DMS53 treated with DMSO at 0.1 percent for 48 hours (cell line): ENCODE results near the gene PLEKHG3.

Experiments used
- DNase-seq: peaks from one replicate; lab custom pipeline; 2025; ENCODE audit not compliant: unreplicated experiment; lab: John Stamatoyannopoulos, UW

PLEKHG3 gene

GRCh38 chr14:64706119-64706592 lies 1.9 kb downstream of the PLEKHG3 start:
- DNase-seq: no peak

- no peak for DNase-seq
Measured at GRCh38 chr14:64706593-64707193, 2.5 kb downstream of the PLEKHG3 start.

DNA sequence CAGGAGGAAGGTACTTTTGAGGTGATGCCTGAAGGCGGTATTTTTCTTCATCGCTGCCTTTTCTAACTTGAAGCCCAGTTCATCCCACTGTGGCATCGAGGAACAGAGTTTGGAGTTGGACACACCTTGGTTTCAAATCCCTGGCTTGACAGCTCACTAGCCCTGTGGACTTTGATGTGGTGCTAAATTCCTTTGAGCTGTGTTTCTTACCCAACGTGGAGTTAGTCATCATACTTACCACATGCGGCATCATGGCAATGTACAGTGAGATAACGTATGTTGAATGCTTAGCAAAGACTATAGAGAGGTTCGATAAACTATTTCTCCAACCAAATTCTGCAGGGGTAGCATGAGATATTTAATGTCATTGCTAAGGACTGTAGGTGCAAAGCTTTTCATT lies 3.4 kb downstream of the PLEKHG3 start:
- DNase-seq: no peak

DNA sequence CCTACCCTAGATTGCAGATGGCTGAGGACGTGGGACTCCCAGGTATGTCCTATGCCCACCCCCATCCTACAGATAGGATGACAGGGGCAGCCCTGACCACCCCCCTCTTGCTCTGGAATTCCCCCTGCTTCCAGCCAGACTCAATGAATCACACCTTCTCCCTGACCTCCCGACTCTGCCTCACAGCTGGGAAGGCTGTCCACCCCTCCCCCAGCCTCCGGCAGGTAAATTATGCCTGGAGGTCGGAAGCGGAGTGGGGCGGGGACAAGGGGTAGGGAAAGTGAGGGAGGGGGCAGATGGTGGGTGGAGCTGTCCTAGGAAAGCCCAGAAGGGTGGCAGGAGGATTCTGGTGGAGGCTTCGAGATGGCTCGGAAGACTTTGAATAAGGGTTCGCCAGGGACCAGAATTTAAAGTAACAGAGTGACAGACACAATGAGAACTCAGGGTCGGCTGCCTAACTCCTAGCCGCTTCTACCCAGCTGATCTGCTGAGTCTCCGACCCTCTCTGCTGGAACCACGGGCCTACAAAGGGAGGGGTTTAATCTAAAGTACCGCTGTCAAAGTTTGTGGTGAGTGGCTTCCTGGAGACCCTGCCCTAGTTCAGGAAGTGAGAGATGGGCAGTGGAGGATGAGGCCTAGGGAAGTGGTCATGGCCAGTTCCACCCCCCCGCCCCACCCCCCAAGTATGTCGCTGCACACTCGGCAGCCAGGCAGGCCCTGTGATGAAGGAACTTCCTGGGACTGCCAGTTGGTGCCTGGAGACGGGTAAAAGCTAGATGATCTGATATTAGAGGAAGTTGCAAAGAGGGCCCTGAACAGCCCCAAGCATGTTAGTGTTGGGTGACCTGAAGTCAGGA lies 4.2 kb downstream of the PLEKHG3 start:
- no peak for DNase-seq

- no peak for DNase-seq
Measured at GRCh38 chr14:64709126-64709525, 4.9 kb downstream of the PLEKHG3 start.

DNA sequence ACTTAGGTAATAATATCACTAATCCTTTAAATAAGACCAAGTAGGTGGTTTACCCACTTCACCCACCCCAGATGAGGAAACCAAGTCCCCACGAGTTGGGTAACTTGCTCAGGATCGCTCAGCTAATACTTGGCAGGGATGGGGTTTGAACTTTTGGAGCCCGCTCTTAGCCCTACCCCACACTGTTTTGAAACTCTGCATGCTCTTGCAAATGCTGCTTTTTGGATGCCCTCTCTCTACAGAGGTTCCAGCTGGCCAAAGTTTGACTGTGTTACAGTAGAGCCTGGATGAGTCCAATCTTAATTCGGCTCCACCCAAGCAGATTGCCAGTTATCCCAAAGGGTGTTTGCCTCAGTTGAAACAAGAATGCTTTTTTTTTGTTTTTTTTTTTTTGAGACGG lies 6.8 kb downstream of the PLEKHG3 start:
- DNase-seq: no peak

DNA sequence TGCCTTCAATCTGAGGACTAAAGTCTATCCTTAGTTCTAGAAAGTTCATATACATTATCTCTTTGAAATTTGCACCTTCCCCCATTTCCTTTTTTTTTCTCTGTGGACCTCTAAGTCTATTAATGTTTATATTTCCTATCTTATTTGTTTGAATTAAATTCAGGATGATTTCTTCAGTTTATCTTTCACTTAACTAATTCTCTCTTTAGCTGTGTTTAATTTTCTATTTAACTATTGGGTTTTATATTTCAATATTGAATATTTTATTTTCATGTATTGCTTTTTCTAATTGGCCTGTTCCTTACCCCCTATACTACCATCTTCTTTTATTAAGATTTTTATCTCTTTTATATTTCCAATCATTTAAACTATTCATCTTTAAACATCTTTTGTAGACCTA lies 9.5 kb downstream of the PLEKHG3 start:
- no peak for DNase-seq

DNA sequence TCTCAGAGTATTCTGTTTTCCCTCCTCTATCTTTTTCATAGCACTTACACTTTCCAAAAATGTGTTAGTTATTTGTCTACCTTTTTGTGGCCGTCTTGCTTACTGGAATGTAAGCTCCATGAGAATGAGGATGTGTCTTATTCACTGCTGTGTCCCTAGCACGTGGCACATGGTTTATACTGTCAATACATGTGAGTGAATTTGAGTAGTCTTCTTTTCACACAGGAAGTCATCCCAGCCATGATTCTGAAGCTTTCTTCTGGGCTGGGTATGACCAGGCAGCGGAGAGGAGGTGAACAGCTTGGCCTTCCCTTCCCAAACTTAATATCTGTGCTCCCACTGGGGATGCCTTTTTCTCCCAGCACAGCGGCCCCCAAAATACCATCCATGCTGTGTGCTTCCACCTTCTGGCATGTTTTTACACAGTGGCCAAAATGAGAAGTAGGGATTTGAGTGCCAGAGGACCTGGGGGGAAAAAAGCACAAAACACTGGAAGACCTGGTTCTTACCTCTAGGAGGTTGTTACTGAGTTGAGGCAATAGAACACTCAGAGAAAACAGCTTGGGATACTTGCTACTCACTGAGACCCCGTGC lies 10.3 kb downstream of the PLEKHG3 start:
- no peak for DNase-seq

DNA sequence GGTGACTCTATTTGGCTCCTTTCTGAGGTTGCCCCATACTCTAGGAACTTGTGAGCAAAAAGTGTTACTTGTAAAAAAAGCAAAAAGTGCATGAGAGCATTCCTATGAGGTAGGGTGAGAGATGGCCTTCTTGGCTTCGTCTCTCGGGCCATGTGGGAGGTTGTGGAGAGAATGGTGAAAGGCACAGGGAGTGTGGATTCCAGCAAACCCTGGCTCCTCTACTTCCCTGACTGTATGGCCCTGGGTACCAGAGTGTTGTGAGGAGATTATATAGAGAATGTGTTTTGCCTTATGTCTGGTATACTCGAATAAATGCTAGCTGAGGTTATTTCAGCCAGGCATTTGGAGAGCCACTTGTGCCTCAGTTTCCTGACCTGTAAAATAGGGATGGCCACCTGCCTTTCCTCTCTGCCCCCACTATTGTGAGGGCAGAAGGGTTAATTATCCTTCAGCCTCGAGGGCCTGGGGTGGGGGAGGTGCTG lies 11.0 kb downstream of the PLEKHG3 start:
- no peak for DNase-seq

DNA sequence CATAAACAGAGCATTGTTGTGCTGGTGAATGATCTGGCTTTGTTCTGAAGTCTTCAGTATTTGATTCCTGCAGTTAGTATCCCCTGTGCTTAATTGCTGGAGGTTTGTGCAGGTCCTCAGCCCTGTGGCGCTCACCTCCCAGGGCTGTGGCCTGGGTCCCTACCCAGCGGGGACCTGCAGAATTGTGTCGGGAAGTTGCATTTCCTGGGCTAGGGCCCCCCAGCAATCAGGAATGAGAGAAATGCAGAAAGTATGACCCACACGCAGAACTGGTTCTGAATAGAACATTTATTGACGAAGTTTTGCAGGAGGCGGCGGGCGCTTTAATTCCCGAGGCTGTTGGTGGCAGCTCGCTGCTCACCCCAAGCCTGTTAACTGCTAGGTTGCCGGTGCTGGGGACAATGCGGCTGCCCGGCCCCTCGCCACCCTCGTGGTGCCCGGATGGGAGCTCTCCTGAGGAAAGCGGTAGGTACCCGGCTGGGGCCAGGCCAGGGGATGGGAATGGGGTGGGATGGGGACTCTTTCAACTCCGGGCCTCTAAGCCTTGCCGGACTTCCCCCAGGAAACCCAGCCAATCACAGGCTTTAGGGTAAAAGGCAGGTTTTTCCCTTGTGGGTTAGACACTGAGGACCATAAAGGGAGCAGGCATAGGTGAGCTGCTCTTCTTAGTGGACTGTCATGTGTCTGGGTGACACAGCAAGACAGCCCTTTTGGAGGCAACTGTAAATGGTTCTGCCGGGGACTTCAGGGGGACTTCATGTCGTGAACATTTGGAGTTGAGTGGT lies 11.6 kb downstream of the PLEKHG3 start:
- DNase-seq: no peak

DNA sequence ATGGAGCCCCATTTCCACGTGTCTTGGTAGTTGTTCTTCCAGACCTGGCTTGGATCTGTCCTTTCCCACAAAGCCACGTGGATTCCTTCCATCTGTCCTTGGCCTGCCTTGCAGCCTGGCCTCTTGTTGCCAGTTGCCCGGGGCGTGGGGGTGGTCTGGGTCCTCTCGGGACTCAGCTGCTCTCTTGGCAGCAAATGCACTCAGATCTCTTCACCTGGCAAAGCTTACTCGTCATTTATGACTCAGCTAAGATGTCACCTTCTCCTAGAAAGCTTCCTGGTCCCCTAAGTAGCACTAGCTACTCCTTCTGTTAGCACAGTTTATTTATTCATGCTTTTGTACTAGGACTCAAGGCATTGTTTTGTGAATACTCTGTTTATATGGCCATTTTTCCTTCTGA lies 13.6 kb downstream of the PLEKHG3 start:
- peak; percentile 70 for DNase-seq

GRCh38 chr14:64718762-64719161 lies 14.5 kb downstream of the PLEKHG3 start:
- DNase-seq: no peak

- DNase-seq: no peak
Measured at GRCh38 chr14:64719601-64720000, 15.4 kb downstream of the PLEKHG3 start.

DNA sequence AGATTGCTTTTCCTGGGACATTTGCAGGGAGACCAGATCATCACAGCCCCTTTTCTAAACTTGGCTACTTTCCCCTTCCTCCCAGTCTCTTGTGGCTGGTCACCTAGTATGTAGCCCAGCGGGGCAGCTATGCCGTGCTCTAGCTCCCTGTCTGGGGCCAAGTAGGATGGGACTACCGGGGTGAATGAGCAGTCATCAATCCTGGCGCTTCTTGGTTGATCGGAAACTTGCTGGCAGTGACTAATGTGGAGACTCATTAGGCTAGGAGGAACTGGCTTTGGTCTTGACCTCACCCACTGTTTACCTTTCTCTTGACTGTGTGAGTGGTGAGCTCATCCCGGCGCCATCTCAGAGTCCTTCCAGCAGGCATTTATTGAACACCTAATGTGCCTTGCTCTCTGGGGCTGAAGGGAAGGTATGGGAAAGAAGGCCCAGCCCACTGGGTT lies 15.9 kb downstream of the PLEKHG3 start:
- DNase-seq: peak; percentile 88

GRCh38 chr14:64721391-64721791 lies 17.2 kb downstream of the PLEKHG3 start:
- DNase-seq: no peak

GRCh38 chr14:64721899-64722298 lies 17.7 kb downstream of the PLEKHG3 start:
- DNase-seq: no peak

- no peak for DNase-seq
Measured at GRCh38 chr14:64722842-64723447, 18.7 kb downstream of the PLEKHG3 start.

DNA sequence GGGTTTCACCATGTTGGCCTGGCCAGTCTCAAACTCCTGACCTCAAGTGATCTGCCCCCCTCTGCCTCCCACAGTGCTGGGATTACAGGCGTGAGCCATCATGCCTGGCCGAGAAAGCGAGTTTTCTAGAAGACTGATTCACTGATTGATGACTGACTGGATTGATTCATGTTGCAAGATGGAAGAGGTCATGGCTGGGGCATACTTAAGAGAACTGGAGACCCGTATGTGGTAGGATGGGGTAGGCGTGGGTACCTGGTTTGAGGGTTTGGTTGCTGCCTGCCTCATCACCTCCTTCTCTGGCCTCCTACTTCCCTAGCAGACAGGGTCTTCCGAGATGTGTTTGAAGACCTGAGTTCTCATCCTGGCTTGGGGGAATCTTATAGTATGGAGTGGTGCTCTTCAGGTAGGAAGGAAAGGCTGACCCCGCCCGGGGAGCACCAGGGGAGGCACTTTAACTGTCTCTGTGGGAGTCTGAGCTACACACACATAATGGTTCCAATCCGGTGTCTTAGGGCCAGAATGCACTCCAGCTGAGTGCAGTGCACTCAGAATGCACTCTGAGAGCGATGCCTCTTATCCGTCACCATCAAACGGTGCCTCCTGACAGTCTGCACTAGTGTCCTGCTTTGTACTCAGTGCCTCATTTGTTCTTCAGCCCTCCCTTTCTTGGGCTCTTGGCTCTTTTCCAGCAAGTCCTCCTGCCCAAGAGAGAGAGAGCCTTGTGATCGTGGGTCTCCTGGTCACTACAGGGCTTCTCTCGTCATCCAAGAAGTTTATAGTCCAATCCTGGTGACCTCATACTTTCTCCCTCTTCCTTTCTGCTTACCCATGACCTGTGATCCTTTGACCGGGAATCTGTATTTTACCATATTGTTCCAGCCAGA lies 19.7 kb downstream of the PLEKHG3 start:
- no peak for DNase-seq

GRCh38 chr14:64724578-64724930 lies 20.3 kb downstream of the PLEKHG3 start:
- no peak for DNase-seq
